Measurements from ENCODE around the gene IFI30. TPM values are rescaled to one million over a fixed set of nuclear protein-coding genes. Genes with fewer than 3 reads are reported as not detected.

Gene IFI30
- total RNA-seq, 1 donor from 2014 or later = 554 TPM

DNA sequence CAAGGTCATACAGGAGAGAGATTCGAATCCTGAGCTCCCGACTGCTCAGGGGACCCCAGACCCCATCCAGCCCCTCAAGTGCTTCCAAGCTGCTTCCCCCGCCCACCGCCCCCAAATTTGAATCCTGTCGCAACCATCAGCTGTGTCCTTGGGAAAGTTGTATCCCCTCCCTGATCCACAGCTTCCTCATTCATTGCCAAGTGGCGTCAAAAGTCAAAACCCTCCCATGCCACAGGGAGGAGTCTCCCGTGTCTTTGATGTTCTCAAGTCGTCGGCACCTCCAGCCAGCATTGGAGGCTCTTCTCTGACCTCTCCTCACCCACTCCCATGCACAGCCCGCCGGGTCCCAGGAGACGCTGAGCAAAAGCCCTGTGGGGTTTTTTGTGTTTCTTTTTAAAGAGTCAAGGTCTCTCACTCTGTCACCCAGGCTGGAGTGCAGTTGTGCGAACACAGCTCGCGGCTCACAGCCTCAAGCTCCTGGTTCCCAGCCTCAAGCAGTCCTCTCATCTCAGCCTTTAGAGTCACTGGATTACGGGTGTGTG, 2.8 kb upstream of the IFI30 start:
- TF ChIP-seq, protein P1, sequence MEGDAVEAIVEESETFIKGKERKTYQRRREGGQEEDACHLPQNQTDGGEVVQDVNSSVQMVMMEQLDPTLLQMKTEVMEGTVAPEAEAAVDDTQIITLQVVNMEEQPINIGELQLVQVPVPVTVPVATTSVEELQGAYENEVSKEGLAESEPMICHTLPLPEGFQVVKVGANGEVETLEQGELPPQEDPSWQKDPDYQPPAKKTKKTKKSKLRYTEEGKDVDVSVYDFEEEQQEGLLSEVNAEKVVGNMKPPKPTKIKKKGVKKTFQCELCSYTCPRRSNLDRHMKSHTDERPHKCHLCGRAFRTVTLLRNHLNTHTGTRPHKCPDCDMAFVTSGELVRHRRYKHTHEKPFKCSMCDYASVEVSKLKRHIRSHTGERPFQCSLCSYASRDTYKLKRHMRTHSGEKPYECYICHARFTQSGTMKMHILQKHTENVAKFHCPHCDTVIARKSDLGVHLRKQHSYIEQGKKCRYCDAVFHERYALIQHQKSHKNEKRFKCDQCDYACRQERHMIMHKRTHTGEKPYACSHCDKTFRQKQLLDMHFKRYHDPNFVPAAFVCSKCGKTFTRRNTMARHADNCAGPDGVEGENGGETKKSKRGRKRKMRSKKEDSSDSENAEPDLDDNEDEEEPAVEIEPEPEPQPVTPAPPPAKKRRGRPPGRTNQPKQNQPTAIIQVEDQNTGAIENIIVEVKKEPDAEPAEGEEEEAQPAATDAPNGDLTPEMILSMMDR (IDR thresholded peaks at IDR 0.05) = no peak
- Histone ChIP-seq H3K36me3 (peaks cover 25% of the 10 kb centered on the region), H3K27me3 (no peaks in the 10 kb centered on the region), H3K9me3 (no peaks in the 10 kb centered on the region), H3K27ac (peak overlapping the region; percentile 75), H3K4me3 (no peak overlapping the region), H3K4me1 (peaks cover 21% of the 10 kb centered on the region)
- intact Hi-C loops (cut with DNase I) = no loop called here
- ATAC-seq = peak; percentile 32
- peak; percentile 76 for DNase-seq

DNA sequence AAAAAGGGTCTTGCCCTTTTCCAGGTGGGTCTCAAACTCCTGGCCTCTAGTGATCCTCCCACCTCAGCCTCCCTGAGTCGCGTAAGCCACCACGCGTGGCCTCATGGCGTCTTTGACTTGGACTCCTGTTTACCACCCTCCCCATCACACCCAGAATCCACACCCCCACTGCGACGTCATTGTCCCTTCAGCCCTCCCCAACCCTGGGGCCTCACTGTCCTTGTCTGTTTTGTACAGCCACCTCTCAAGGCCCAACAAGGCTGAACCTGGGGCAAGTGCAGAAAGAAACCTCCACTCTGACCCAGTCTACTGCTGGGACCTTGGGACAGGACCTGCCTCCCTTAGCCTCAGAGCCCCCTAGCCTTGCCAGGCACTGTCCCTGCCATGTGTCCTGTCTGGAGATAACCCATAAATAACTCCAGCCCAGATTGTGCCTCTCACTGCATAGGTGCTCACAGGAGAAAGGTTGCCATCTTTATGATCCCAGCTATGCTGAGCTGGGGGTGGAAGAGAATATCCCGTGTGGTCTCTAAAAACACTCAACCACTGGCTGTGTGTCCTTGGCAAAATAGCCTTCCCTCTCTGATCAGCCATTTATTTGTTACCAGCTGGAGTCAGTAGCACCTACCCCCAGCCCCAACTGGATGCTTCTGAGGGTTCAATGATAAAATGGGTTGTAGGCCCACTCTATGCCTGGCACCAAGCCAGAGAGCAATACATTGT, 1.8 kb upstream of the IFI30 start:
- no peaks in the 10 kb centered on the region for H3K9me3 ChIP-seq
- H3K27me3 ChIP-seq = no peaks in the 10 kb centered on the region
- peaks cover 16% of the 10 kb centered on the region for H3K36me3 ChIP-seq
- TF ChIP-seq, protein P1 (IDR thresholded peaks at IDR 0.05) = no peak
- intact Hi-C loops (cut with DNase I) = no loop called here
- DNase-seq (peak; percentile 72), ATAC-seq (no peak)
- peaks cover 21% of the 10 kb centered on the region for H3K4me1 ChIP-seq
- H3K27ac ChIP-seq = peak overlapping the region; percentile 75
- H3K4me3 ChIP-seq = no peak overlapping the region

DNA sequence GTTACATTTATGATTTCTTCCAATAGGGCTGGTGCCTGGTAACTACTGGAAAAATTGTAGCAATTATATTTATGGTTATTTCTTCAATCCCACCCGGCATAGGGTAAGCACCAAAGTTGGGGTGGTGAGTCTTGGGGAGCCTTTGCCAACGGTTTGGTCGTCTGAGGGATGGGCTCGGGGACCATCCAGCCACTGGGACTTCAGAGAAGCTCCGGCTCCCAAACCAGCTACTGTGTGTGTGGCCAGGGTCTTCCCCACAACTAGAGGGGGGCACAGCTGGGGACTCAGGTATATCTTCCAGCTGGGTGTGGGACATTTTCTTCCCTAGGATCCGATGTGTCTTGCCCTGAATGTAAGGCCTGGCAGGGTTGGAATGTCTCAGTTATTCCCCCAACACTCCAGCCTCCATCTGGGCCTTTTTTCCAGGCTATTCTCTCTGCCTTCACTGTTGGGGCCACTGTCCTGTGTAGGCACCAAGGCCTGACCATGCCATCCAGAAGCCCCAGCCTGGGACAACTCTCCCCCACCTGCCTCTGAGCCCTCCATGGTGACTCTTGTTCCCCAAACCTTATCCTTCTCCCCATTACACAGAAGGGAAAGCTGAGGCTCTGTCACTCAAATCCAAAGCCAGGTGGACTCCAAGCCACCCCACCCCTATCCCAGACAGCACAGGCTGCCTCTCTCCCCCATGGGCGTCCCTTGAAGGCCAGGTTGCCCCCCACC, 1.1 kb upstream of the IFI30 start:
- peaks cover 14% of the 10 kb centered on the region for H3K36me3 ChIP-seq
- TF ChIP-seq, protein P1 (IDR thresholded peaks at IDR 0.05) = no peak
- no peak for ATAC-seq
- H3K9me3 ChIP-seq = no peaks in the 10 kb centered on the region
- H3K4me3 ChIP-seq = no peak overlapping the region
- peaks cover 21% of the 10 kb centered on the region for H3K4me1 ChIP-seq
- intact Hi-C loops (cut with DNase I) = no loop called here
- no peak for DNase-seq
- peak overlapping the region; percentile 60 for H3K27ac ChIP-seq
- no peaks in the 10 kb centered on the region for H3K27me3 ChIP-seq

DNA sequence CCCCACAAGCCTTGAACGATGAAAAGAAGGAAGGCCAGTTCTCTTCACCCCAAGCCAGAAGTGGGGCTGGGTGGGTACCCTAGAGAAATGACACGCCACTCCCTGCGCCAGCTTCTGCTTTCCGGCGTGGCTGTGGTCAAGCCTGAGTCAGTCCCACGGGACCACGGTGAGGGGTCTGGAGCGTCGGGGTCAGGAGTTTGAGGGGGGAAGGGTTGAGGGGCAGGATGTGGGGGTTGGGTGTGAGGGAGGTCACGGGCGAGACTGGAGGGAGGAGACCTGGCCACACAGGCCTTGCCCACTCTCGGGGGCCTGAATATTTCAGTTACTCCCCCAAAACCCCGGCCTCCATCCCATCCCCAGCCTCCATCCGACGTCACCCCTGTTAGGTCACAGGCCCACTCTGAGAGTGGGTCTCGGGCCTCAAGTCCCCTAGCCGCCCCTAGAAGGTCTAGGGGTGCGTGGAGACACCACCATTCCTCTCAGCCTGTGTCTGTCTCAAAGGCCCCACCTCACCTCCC, 500 bp upstream of the IFI30 start:
- Histone ChIP-seq H3K4me1 (peaks cover 21% of the 10 kb centered on the region), H3K4me3 (peak overlapping the region; percentile 77), H3K9me3 (no peaks in the 10 kb centered on the region), H3K27ac (peak overlapping the region; percentile 78), H3K27me3 (no peaks in the 10 kb centered on the region), H3K36me3 (peaks cover 18% of the 10 kb centered on the region)
- intact Hi-C loops (cut with DNase I) = no loop called here
- DNase-seq = peak; percentile 91
- ATAC-seq = peak; percentile 64
- TF ChIP-seq, protein P1 (IDR thresholded peaks at IDR 0.05) = no peak

DNA sequence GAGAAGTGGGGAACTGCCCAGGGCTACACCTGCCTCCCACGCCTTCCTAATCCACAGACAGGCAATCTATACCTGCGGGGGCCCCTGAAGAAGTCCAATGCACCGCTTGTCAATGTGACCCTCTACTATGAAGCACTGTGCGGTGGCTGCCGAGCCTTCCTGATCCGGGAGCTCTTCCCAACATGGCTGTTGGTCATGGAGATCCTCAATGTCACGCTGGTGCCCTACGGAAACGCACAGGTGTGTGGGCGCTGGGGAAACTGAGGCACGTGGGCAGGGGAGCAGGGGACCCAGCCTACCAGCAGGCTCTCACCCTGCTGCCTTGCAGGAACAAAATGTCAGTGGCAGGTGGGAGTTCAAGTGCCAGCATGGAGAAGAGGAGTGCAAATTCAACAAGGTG, 1.4 kb downstream of the IFI30 start:
- DNase-seq (no peak), ATAC-seq (no peak)
- TF ChIP-seq, protein P1 (IDR thresholded peaks at IDR 0.05) = no peak
- H3K9me3 ChIP-seq = no peaks in the 10 kb centered on the region
- no peak overlapping the region for H3K27ac ChIP-seq
- no peaks in the 10 kb centered on the region for H3K27me3 ChIP-seq
- intact Hi-C loops (cut with DNase I) = no loop called here
- H3K4me1 ChIP-seq = peaks cover 21% of the 10 kb centered on the region
- H3K36me3 ChIP-seq = peaks cover 13% of the 10 kb centered on the region
- peak overlapping the region; percentile 77 for H3K4me3 ChIP-seq
